IMR-90 (cell line): Measurements from ENCODE around the gene C17orf107.

ENCODE experiments used
- BHLHE40 ChIP-seq: fragments of 150-350 bp; IDR thresholded peaks from 2 replicates; pipeline ENCODE4 v1.6.1; 2016; ENCODE audit warnings: mild to moderate bottlenecking, low read depth, low read length
- CTCF ChIP-seq: conservative IDR thresholded peaks from 2 replicates; pipeline ENCODE4 v1.5.1; 2012; ENCODE audit warnings: mild to moderate bottlenecking, low read depth, low read length, improper control_type of control experiment
- MXI1 ChIP-seq: IDR thresholded peaks from 2 replicates; pipeline ENCODE4 v1.6.1; 2012; ENCODE audit warnings: low read depth, mild to moderate bottlenecking, low read length, moderate library complexity, borderline replicate concordance

GRCh38 chr17:4879601-4880000, 19.7 kb upstream of the C17orf107 start:
- TF ChIP-seq MXI1 = no peak
- TF ChIP-seq BHLHE40 = no peak
- no peak for TF ChIP-seq CTCF
